Skeletal muscle cell (primary cell): Measurements from ENCODE around the gene SLC26A2.
"Not testable (repeated sequence)": the region's sequence is repeated elsewhere in the genome, so short reads cannot be mapped to it uniquely, and the experiment has no call there.

ENCODE experiments used
- DNase-seq: peaks from one replicate; pipeline ENCODE4 v3.0.0-alpha.2; 2010; ENCODE audit warnings: low read depth
- H3K4me3 ChIP-seq: 2 replicates; pipeline ENCODE4 v1.5.1; 2011; ENCODE audit warnings: low read depth, mild to moderate bottlenecking, control low read depth, low read length, moderate library complexity

SLC26A2 gene

GRCh38 chr5:150024346-150024984 lies 63.9 kb downstream of the SLC26A2 start:
- H3K4me3 ChIP-seq = no peak overlapping the region
- DNase-seq = no peak

GRCh38 chr5:150026682-150027172 lies 66.2 kb downstream of the SLC26A2 start:
- DNase-seq = no peak
- no peak overlapping the region for H3K4me3 ChIP-seq

DNA sequence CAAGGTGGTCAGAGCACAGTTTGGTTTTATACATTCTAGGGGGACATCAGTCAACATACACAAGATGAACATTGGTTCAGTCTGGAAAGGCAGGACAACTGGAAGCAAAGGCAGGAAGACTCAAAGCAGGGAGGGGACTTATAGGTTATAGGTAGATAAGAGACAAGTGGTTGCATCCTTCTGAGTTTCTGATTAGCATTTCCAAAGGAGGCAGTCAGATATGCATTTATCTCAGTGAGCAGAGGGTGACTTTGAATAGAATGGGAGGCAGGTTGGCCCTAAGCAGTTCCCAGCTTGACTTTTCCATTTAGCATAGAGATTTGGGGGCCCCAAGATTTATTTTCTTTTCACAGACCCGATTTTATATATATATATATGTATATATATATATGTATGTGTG lies 67.5 kb downstream of the SLC26A2 start:
- not testable (repeated sequence) for H3K4me3 ChIP-seq, DNase-seq

GRCh38 chr5:150033334-150033733 lies 72.8 kb downstream of the SLC26A2 start:
- H3K4me3 ChIP-seq = no peak overlapping the region
- DNase-seq = no peak

- DNase-seq = peak; percentile 81
- no peak overlapping the region for H3K4me3 ChIP-seq
Measured at GRCh38 chr5:150034662-150035061, 74.1 kb downstream of the SLC26A2 start.

- no peak for DNase-seq
- H3K4me3 ChIP-seq = no peak overlapping the region
Measured at GRCh38 chr5:150035139-150035895, 74.8 kb downstream of the SLC26A2 start.

GRCh38 chr5:150036513-150036912 lies 76.0 kb downstream of the SLC26A2 start:
- peak; percentile 97 for DNase-seq
- H3K4me3 ChIP-seq = no peak overlapping the region
